Endothelial cell of umbilical vein (primary cell): ENCODE results near the gene LY6G6C. TPM values are rescaled to one million over a fixed set of nuclear protein-coding genes. Genes with fewer than 3 reads are reported as not detected.

Experiments
- BruUV-seq: library from RNA; stranded (reverse); fragments of 400-500 nt; replicated peaks from 2 replicates; lab custom pipeline; 2021; lab: Mats Ljungman, UMichigan
- CTCF ChIA-PET: fragments of 300-600, 350-600 bp; sonication (Branson Sonifier 250); formaldehyde crosslinking; loops from one replicate; lab custom pipeline; 2021; ENCODE audit warnings: antibody characterized with exemption, inconsistent platforms; lab: Charles Lee
- POLR2A ChIA-PET: fragments of 300-600, 350-600 bp; sonication (Branson Sonifier 250); formaldehyde crosslinking; loops from one replicate; lab custom pipeline; 2021; ENCODE audit warnings: antibody characterized with exemption, inconsistent platforms; lab: Charles Lee
- DNase-seq: peaks from one replicate; pipeline ENCODE4 v3.0.0-alpha.2; 2011; ENCODE audit warnings: low read depth, low spot score
- FAIRE-seq: peaks from 2 replicates; lab custom pipeline; 2011; peaks lifted over from hg19 to GRCh38; lab: Jason Lieb, UNC
- H2AFZ ChIP-seq: 2 replicates; pipeline ENCODE4 v1.6.0; 2012; ENCODE audit warnings: low read depth, low read length, control low read depth, inconsistent platforms
- H3K27ac ChIP-seq: 2 replicates; pipeline ENCODE4 v1.5.1; 2011; ENCODE audit warnings: low read depth, mild to moderate bottlenecking, control low read depth, low read length, moderate library complexity; ENCODE audit not compliant: insufficient read depth
- H3K27me3 ChIP-seq, 2 experiments: 2 replicates each; pipeline versions ENCODE4 v1.6.0 to v1.6.1; 2011; ENCODE audit warnings: low read length in 2 of 2, mixed read lengths in 1 of 2; ENCODE audit not compliant: control insufficient read depth in 2 of 2, insufficient read depth in 2 of 2
- H3K36me3 ChIP-seq, 2 experiments: 2 replicates in 1 of 2; 3 replicates in 1 of 2; pipeline ENCODE4 v1.5.1; 2011; ENCODE audit warnings: low read length in 2 of 2, mild to moderate bottlenecking in 1 of 2, moderate library complexity in 1 of 2; ENCODE audit not compliant: control insufficient read depth in 2 of 2, insufficient read depth in 2 of 2; ENCODE audit errors: extremely low read depth in 1 of 2
- H3K4me1 ChIP-seq: 3 replicates; pipeline ENCODE4 v1.5.1; 2011; ENCODE audit warnings: mild to moderate bottlenecking, low read length; ENCODE audit not compliant: control insufficient read depth, insufficient read depth; ENCODE audit errors: extremely low read depth
- H3K4me2 ChIP-seq: 2 replicates; pipeline ENCODE4 v1.6.1; 2011; ENCODE audit warnings: low read length, control low read depth, mixed read lengths; ENCODE audit not compliant: insufficient read depth
- H3K4me3 ChIP-seq, 3 experiments: fragments of 200-600 bp in 1 of 3; sonication (generic), shearing (Covaris generic) in 1 of 3; replicated peaks in 1 of 3; 2 replicates each; pipeline ENCODE4 v1.5.1; 2011 to 2016; ENCODE audit warnings: control low read depth in 3 of 3, low read length in 3 of 3, mild to moderate bottlenecking in 2 of 3, inconsistent platforms in 1 of 3, low read depth in 1 of 3, moderate library complexity in 1 of 3; ENCODE audit not compliant: insufficient read depth in 1 of 3
- H3K79me2 ChIP-seq: 2 replicates; pipeline ENCODE4 v1.6.0; 2012; ENCODE audit warnings: low read length, inconsistent platforms; ENCODE audit not compliant: control insufficient read depth, insufficient read depth
- H3K9ac ChIP-seq: replicated peaks from 2 replicates; pipeline ENCODE3; 2011; ENCODE audit warnings: low read length, control low read depth; ENCODE audit not compliant: insufficient read depth; ENCODE audit errors: extremely low read depth
- H3K9me1 ChIP-seq: replicated peaks from 3 replicates; pipeline ENCODE4 v1.6.0; 2011; ENCODE audit warnings: mild to moderate bottlenecking, low read length; ENCODE audit not compliant: control insufficient read depth, insufficient read depth; ENCODE audit errors: extremely low read depth
- H3K9me3 ChIP-seq: replicated peaks from 2 replicates; pipeline ENCODE4 v1.5.1; 2012; ENCODE audit warnings: low read length, inconsistent platforms; ENCODE audit not compliant: control insufficient read depth, insufficient read depth
- H4K20me1 ChIP-seq: replicated peaks from 2 replicates; pipeline ENCODE3; 2011; ENCODE audit warnings: mild to moderate bottlenecking, low read length; ENCODE audit not compliant: control insufficient read depth, insufficient read depth; ENCODE audit errors: extremely low read depth
- EZH2 ChIP-seq: IDR thresholded peaks from 2 replicates; pipeline ENCODE4 v1.6.1; 2012; ENCODE audit warnings: borderline replicate concordance, low read depth, mild to moderate bottlenecking, moderate library complexity, low read length, inconsistent platforms; ENCODE audit not compliant: severe bottlenecking
- FOS ChIP-seq: IDR thresholded peaks from 2 replicates; pipeline ENCODE4 v1.6.1; 2011; ENCODE audit warnings: mild to moderate bottlenecking, low read length, moderate library complexity, borderline replicate concordance; ENCODE audit not compliant: insufficient read depth
- GATA2 ChIP-seq: IDR thresholded peaks from 2 replicates; pipeline ENCODE4 v1.7.0; 2011; ENCODE audit warnings: low read depth, mild to moderate bottlenecking, moderate library complexity, mixed read lengths, low read length; ENCODE audit not compliant: insufficient read length, insufficient read depth
- JUN ChIP-seq: IDR thresholded peaks from 2 replicates; pipeline ENCODE4 v1.6.1; 2011; ENCODE audit warnings: borderline replicate concordance, low read depth; ENCODE audit not compliant: insufficient read length, insufficient read depth
- MAX ChIP-seq: IDR thresholded peaks from 2 replicates; pipeline ENCODE4 v1.6.1; 2011; ENCODE audit not compliant: insufficient read depth, insufficient read length
- MYC ChIP-seq: IDR thresholded peaks from one replicate; pipeline ENCODE4 v1.6.1; 2011; ENCODE audit warnings: mild to moderate bottlenecking, low read depth, low read length
- POLR2A ChIP-seq: IDR thresholded peaks from 2 replicates; pipeline ENCODE4 v1.6.1; 2012; ENCODE audit warnings: low read depth, mild to moderate bottlenecking, control low read depth, low read length
- POLR2AphosphoS5 ChIP-seq: IDR thresholded peaks from 2 replicates; pipeline ENCODE4 v1.6.1; 2012; ENCODE audit warnings: low read depth, mild to moderate bottlenecking, control low read depth, low read length, moderate library complexity; ENCODE audit not compliant: insufficient read depth
- dilution Hi-C: fragments of 300-500 bp; cut with MboI; formaldehyde crosslinking; loops from one replicate; pipeline ENCODE4 v1.15.0; 2019; ENCODE audit warnings: low sequenced_read_pairs; ENCODE audit not compliant: extremely low pct_ligation_motif_present
- intact Hi-C: fragments of 100-400 bp; cut with micrococcal nuclease; formaldehyde crosslinking; loops from one replicate; pipeline ENCODE4 v1.10.0; 2022
- polyA plus RNA-seq, 4 experiments: library from polyadenylated mRNA; depleted of rRNA in 3 of 4; stranded (reverse) in 3 of 4; unstranded in 1 of 4; fragments of >200 nt; gene quantifications; 2 replicates each; pipeline versions ENCODE4 v1.2.1 to v1.2.3, GENCODE V29; 2011 to 2012; ENCODE audit warnings: missing spikeins in 1 of 4
- total RNA-seq: library from RNA; stranded (reverse); gene quantifications from 2 replicates; pipeline ENCODE4 v1.2.3, GENCODE V29; 2021
- TF ChIP-seq, protein P1 (sequence below), 2 donors: IDR thresholded peaks; 1 replicate in 1 of 2; 2 replicates in 1 of 2; pipeline ENCODE4 v1.5.1; 2011; ENCODE audit warnings: low read length in 2 of 2, mild to moderate bottlenecking in 2 of 2, moderate library complexity in 2 of 2, control low read depth in 1 of 2, inconsistent platforms in 1 of 2, low read depth in 1 of 2; ENCODE audit not compliant: insufficient read depth in 1 of 2; ENCODE audit errors: extremely low read depth in 1 of 2

LY6G6C gene
- total and polyA plus RNA-seq, 2 donors (not counting 3 experiments of a cell fraction or from before 2014, with no cell fraction given) = 0.33 TPM; not detected in 1

GRCh38 chr6:31737991-31738979 lies 16.7 kb upstream of the LY6G6C start:
- Histone ChIP-seq H2AFZ (no peak overlapping the region), H3K27ac (peak overlapping the region; percentile 94), H3K79me2 (peaks cover 39% of the 10 kb centered on the region), H3K4me2 (peak overlapping the region; percentile 93), H3K4me1 (peaks cover 40% of the 10 kb centered on the region), H3K9me1 (no peaks in the 10 kb centered on the region), H3K27me3 (no peaks in the 10 kb centered on the region), H3K9me3 (no peaks in the 10 kb centered on the region), H3K4me3 (peak overlapping the region in 1 of 3 experiments; percentile 56), H3K9ac (peak overlapping the region; percentile 80), H3K36me3 (peaks cover 0 to 9% of the 10 kb centered on the region in 2 experiments), H4K20me1 (no peaks in the 10 kb centered on the region)
- dilution Hi-C loops (no loop called here), intact Hi-C loops (loop anchor here (1.0 to 10.0 kb wide), 7 partner anchors 8 to 193 kb away; partner anchors contain the start of genes ABHD16A, ATP6V1G2, BAG6 and C6orf47)
- ChIA-PET CTCF (interaction anchor here (0.6 to 6.0 kb wide), 18 partner anchors 8 to 92 kb away, joined by 3 to 55 read pairs (median 4); partner anchors contain the start of genes BAG6, DDAH2, HSPA1B and LY6G5C), POLR2A (interaction anchor here (0.6 to 3.2 kb wide), 4 partner anchors 55 to 89 kb away, joined by 3 to 19 read pairs (median 9); partner anchors contain the start of genes HSPA1A, HSPA1B and HSPA1L)
- TF ChIP-seq GATA2 (no peak), EZH2 (no peak), MYC (no peak), FOS (no peak), JUN (no peak), POLR2A (peak; percentile 75), POLR2AphosphoS5 (peak; percentile 82), MAX (no peak)
- TF ChIP-seq, protein P1, sequence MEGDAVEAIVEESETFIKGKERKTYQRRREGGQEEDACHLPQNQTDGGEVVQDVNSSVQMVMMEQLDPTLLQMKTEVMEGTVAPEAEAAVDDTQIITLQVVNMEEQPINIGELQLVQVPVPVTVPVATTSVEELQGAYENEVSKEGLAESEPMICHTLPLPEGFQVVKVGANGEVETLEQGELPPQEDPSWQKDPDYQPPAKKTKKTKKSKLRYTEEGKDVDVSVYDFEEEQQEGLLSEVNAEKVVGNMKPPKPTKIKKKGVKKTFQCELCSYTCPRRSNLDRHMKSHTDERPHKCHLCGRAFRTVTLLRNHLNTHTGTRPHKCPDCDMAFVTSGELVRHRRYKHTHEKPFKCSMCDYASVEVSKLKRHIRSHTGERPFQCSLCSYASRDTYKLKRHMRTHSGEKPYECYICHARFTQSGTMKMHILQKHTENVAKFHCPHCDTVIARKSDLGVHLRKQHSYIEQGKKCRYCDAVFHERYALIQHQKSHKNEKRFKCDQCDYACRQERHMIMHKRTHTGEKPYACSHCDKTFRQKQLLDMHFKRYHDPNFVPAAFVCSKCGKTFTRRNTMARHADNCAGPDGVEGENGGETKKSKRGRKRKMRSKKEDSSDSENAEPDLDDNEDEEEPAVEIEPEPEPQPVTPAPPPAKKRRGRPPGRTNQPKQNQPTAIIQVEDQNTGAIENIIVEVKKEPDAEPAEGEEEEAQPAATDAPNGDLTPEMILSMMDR (IDR thresholded peaks at IDR 0.05; ENCODE audit: extremely low read depth in 1 of 2, insufficient read depth in 1 of 2, low read depth in 1 of 2, low read length in 2 of 2) = peak in 1 of 2 donors; percentile 26
- TSS peak; percentile 28 for BruUV-seq
- DNase-seq = peak; percentile 90
- FAIRE-seq = peak; percentile 96
